HL-60 (cell line): ENCODE measurements around the gene IL17RB.

Experiments
- DNase-seq, 2 experiments: peaks; one replicate each; pipeline ENCODE4 v3.0.0-alpha.2; 2010 to 2020; ENCODE audit warnings: low read depth in 1 of 2, low spot score in 1 of 2
- H3K27ac ChIP-seq: fragments of 250-450 bp; sonication (Bioruptor Pico); replicated peaks from 2 replicates; pipeline ENCODE4 v1.5.1; 2020; ENCODE audit warnings: mild to moderate bottlenecking, moderate library complexity
- H3K27me3 ChIP-seq: fragments of 250-450 bp; sonication (Bioruptor Pico); 2 replicates; pipeline ENCODE4 v1.5.1; 2021; ENCODE audit warnings: mild to moderate bottlenecking, moderate library complexity; ENCODE audit not compliant: insufficient read depth, poor library complexity, severe bottlenecking
- H3K4me3 ChIP-seq: replicated peaks from 2 replicates; pipeline ENCODE4 v1.5.1; 2011; ENCODE audit warnings: mild to moderate bottlenecking, control low read depth, low read length; ENCODE audit not compliant: insufficient read depth
- GABPA ChIP-seq: IDR thresholded peaks from 2 replicates; pipeline ENCODE4 v1.6.1; 2012; ENCODE audit warnings: low read depth
- POLR2AphosphoS5 ChIP-seq: IDR thresholded peaks from 2 replicates; pipeline ENCODE4 v1.6.1; 2012; ENCODE audit warnings: low read depth
- SPI1 ChIP-seq: IDR thresholded peaks from 2 replicates; pipeline ENCODE4 v1.6.1; 2012; ENCODE audit warnings: low read depth, mild to moderate bottlenecking, borderline replicate concordance
- TF ChIP-seq, protein P1 (sequence below): IDR thresholded peaks from one replicate; pipeline ENCODE4 v1.5.1; 2011; ENCODE audit warnings: low read length, control low read depth, inconsistent platforms; ENCODE audit not compliant: insufficient read depth
- TF ChIP-seq, protein P2 (sequence below): IDR thresholded peaks from 2 replicates; pipeline ENCODE4 v1.6.1; 2012; ENCODE audit warnings: low read depth; ENCODE audit not compliant: insufficient replicate concordance

IL17RB gene

DNA sequence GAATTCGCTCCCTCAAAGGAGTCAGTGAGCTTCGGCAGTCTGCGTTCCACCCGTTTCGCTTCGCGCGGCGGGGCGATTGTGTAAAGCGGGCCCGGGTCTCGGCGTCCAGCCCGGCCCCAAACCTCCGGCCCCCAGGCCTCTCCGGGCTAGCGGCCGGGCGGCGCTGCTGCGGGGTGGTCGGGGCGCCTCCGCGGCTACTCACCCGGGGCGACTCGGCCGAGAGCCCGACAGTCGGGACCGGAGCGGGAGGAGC lies 561 bp upstream of the IL17RB start:
- TF ChIP-seq, protein P1, sequence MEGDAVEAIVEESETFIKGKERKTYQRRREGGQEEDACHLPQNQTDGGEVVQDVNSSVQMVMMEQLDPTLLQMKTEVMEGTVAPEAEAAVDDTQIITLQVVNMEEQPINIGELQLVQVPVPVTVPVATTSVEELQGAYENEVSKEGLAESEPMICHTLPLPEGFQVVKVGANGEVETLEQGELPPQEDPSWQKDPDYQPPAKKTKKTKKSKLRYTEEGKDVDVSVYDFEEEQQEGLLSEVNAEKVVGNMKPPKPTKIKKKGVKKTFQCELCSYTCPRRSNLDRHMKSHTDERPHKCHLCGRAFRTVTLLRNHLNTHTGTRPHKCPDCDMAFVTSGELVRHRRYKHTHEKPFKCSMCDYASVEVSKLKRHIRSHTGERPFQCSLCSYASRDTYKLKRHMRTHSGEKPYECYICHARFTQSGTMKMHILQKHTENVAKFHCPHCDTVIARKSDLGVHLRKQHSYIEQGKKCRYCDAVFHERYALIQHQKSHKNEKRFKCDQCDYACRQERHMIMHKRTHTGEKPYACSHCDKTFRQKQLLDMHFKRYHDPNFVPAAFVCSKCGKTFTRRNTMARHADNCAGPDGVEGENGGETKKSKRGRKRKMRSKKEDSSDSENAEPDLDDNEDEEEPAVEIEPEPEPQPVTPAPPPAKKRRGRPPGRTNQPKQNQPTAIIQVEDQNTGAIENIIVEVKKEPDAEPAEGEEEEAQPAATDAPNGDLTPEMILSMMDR, result no peak
- TF ChIP-seq SPI1, result no peak
- TF ChIP-seq, protein P2, sequence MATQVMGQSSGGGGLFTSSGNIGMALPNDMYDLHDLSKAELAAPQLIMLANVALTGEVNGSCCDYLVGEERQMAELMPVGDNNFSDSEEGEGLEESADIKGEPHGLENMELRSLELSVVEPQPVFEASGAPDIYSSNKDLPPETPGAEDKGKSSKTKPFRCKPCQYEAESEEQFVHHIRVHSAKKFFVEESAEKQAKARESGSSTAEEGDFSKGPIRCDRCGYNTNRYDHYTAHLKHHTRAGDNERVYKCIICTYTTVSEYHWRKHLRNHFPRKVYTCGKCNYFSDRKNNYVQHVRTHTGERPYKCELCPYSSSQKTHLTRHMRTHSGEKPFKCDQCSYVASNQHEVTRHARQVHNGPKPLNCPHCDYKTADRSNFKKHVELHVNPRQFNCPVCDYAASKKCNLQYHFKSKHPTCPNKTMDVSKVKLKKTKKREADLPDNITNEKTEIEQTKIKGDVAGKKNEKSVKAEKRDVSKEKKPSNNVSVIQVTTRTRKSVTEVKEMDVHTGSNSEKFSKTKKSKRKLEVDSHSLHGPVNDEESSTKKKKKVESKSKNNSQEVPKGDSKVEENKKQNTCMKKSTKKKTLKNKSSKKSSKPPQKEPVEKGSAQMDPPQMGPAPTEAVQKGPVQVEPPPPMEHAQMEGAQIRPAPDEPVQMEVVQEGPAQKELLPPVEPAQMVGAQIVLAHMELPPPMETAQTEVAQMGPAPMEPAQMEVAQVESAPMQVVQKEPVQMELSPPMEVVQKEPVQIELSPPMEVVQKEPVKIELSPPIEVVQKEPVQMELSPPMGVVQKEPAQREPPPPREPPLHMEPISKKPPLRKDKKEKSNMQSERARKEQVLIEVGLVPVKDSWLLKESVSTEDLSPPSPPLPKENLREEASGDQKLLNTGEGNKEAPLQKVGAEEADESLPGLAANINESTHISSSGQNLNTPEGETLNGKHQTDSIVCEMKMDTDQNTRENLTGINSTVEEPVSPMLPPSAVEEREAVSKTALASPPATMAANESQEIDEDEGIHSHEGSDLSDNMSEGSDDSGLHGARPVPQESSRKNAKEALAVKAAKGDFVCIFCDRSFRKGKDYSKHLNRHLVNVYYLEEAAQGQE, result no peak
- TF ChIP-seq POLR2AphosphoS5, result no peak
- TF ChIP-seq GABPA, result no peak
- H3K4me3 ChIP-seq, result peak overlapping the region; percentile 43
- no peak for DNase-seq
- H3K27ac ChIP-seq, result no peak overlapping the region
- peaks cover 26% of the 10 kb centered on the region for H3K27me3 ChIP-seq

DNA sequence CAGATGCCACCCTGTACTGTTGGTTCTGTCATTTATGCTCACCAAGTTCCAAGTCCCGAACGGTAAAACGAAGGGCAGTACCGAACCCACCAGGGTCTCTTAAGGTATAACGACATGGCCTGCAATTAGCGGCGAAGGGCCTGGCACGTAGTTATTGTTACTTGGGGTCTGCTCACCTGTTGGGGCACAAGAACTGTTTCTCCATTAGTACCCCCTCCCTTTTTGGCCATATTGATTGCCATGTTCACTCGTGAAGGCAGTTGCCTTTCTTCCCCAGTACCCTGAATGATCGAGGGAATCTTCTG lies 435 bp downstream of the IL17RB start:
- TF ChIP-seq, protein P1, result no peak
- TF ChIP-seq SPI1 (no peak), GABPA (no peak), POLR2AphosphoS5 (no peak)
- TF ChIP-seq, protein P2, result no peak
- no peak for DNase-seq
- Histone ChIP-seq H3K4me3 (no peak overlapping the region), H3K27ac (no peak overlapping the region), H3K27me3 (peaks cover 22% of the 10 kb centered on the region)

DNA sequence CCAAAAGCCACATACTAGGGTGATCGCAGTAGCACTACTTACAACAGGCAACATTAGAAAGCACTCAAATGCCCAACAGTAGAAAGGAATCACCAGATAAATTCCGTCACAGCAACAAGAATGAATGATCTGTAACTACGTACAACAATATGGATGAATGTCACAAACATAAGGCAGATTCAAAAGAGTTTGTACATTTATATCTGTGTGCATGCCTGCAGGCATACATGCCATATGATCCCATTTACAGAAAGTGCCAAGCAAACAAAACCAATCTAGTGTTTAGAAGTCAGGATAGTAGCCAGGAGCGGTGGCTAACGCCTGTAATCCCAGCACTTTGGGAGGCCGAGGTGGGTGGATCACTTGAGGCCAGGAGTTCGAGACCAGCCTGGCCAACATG lies 3.5 kb downstream of the IL17RB start:
- Histone ChIP-seq H3K27ac (no peak overlapping the region), H3K27me3 (peaks cover 22% of the 10 kb centered on the region), H3K4me3 (no peak overlapping the region)
- no peak for TF ChIP-seq POLR2AphosphoS5
- TF ChIP-seq, protein P1, result no peak
- TF ChIP-seq, protein P2, result no peak
- TF ChIP-seq GABPA, result no peak
- no peak for TF ChIP-seq SPI1
- no peak for DNase-seq
